DOHH2 (cell line): Measurements from ENCODE around the gene SKAP2.

Source experiments
- CTCF ChIP-seq: fragments of 200-600 bp; sonication (generic); IDR thresholded peaks from one replicate; pipeline ENCODE4 v1.5.1; 2014; ENCODE audit warnings: antibody characterized with exemption, mild to moderate bottlenecking, low read depth, low read length; ENCODE audit not compliant: poor library complexity, severe bottlenecking
- EZH2phosphoT487 ChIP-seq: fragments of 200-600 bp; sonication (generic); IDR thresholded peaks from 2 replicates; pipeline ENCODE4 v1.6.1; 2017; ENCODE audit warnings: borderline replicate concordance, mild to moderate bottlenecking, antibody characterized with exemption, low read length, moderate library complexity, mixed read lengths

GRCh38 chr7:26637610-26638009 lies 226.8 kb downstream of the SKAP2 start:
- TF ChIP-seq CTCF (no peak), EZH2phosphoT487 (no peak)
